Activated CD4-positive, alpha-beta T cell treated with anti-CD3 and anti-CD28 coated beads, Interleukin-2, amount 10 ng/mL, durations not matched to agents 24 days and 14 days (primary cell): ENCODE results near the gene ECHDC3. TPM values are rescaled to one million over a fixed set of nuclear protein-coding genes. Genes with fewer than 3 reads are reported as not detected.
A peak's percentile ranks its signal among the peaks of the same experiment; 100 is the strongest.

Source experiments
- DNase-seq: peaks from one replicate; pipeline ENCODE4 v3.0.0; 2022
- H3K27ac Mint-ChIP-seq: one replicate; pipeline ENCODE4 v1.8.0; 2022; ENCODE audit warnings: mild to moderate bottlenecking, mixed read lengths
- H3K27me3 Mint-ChIP-seq: one replicate; pipeline ENCODE4 v1.8.0; 2022; ENCODE audit warnings: mixed read lengths
- H3K36me3 Mint-ChIP-seq: one replicate; pipeline ENCODE4 v1.8.0; 2022; ENCODE audit warnings: low read depth, mild to moderate bottlenecking, mixed read lengths
- H3K4me1 Mint-ChIP-seq: one replicate; pipeline ENCODE4 v1.8.0; 2021; ENCODE audit warnings: mixed read lengths
- H3K4me3 Mint-ChIP-seq: one replicate; pipeline ENCODE4 v1.8.0; 2022; ENCODE audit warnings: mild to moderate bottlenecking, moderate library complexity, mixed read lengths
- H3K9me3 Mint-ChIP-seq: one replicate; pipeline ENCODE4 v1.8.0; 2021; ENCODE audit warnings: mixed read lengths
- intact Hi-C: fragments of 100-400 bp; cut with micrococcal nuclease; formaldehyde crosslinking; loops from one replicate; pipeline ENCODE4 v1.15.1; 2023
- total RNA-seq: library from RNA; stranded (reverse); gene quantifications from 2 replicates; pipeline ENCODE4 v1.2.3, GENCODE V29; 2022

ECHDC3 gene
- total RNA-seq, 1 donor from 2014 or later, result 0.35 TPM

- Mint-ChIP-seq H3K9me3 (no peaks in the 10 kb centered on the region), H3K36me3 (no peaks in the 10 kb centered on the region), H3K4me1 (peaks cover 4% of the 10 kb centered on the region), H3K27ac (no peak overlapping the region), H3K4me3 (no peak overlapping the region), H3K27me3 (peaks cover 2% of the 10 kb centered on the region)
- DNase-seq, result no peak
- intact Hi-C loops, result no loop called here
Observed at GRCh38 chr10:11761431-11761830, 19.2 kb downstream of the ECHDC3 start.

GRCh38 chr10:11762706-11763500 is 20.7 kb downstream of the ECHDC3 start:
- H3K4me1 Mint-ChIP-seq, result peaks cover 1% of the 10 kb centered on the region
- intact Hi-C loops, result no loop called here
- no peaks in the 10 kb centered on the region for H3K36me3 Mint-ChIP-seq
- no peaks in the 10 kb centered on the region for H3K9me3 Mint-ChIP-seq
- no peak for DNase-seq
- no peak overlapping the region for H3K27ac Mint-ChIP-seq
- H3K27me3 Mint-ChIP-seq, result peaks cover 2% of the 10 kb centered on the region
- no peak overlapping the region for H3K4me3 Mint-ChIP-seq

DNA sequence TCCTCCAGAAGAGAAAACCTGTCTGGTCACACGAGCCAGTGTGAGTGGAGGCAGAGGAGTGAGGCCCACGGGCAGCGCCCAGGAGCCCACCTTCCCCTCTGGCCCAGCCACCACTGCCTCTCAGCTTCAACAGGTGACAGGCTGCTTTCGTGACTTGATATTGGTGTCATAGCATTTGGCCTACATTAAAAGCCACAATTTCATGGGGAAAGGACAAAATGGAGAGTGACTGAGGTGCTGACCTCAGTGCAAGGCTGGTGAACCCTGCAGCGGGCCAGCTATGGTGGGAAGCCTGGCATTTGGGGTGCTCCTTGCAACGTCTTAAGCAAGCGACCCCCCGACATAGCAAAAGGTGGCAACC is 21.3 kb downstream of the ECHDC3 start:
- Mint-ChIP-seq H3K4me3 (no peak overlapping the region), H3K27ac (no peak overlapping the region), H3K4me1 (no peaks in the 10 kb centered on the region), H3K27me3 (peaks cover 2% of the 10 kb centered on the region), H3K9me3 (no peaks in the 10 kb centered on the region), H3K36me3 (no peaks in the 10 kb centered on the region)
- DNase-seq, result no peak
- intact Hi-C loops, result no loop called here

- Mint-ChIP-seq H3K4me1 (no peaks in the 10 kb centered on the region), H3K9me3 (no peaks in the 10 kb centered on the region), H3K4me3 (no peak overlapping the region), H3K27ac (no peak overlapping the region), H3K27me3 (peaks cover 5% of the 10 kb centered on the region), H3K36me3 (no peaks in the 10 kb centered on the region)
- intact Hi-C loops, result no loop called here
- DNase-seq, result no peak
Observed at GRCh38 chr10:11765141-11765540, 23.0 kb downstream of the ECHDC3 start.

GRCh38 chr10:11772575-11773288 is 30.6 kb downstream of the ECHDC3 start:
- H3K27ac Mint-ChIP-seq, result no peak overlapping the region
- H3K36me3 Mint-ChIP-seq, result no peaks in the 10 kb centered on the region
- peaks cover 14% of the 10 kb centered on the region for H3K27me3 Mint-ChIP-seq
- H3K9me3 Mint-ChIP-seq, result no peaks in the 10 kb centered on the region
- intact Hi-C loops, result no loop called here
- H3K4me3 Mint-ChIP-seq, result no peak overlapping the region
- H3K4me1 Mint-ChIP-seq, result no peaks in the 10 kb centered on the region
- DNase-seq, result no peak

- H3K27me3 Mint-ChIP-seq, result peaks cover 16% of the 10 kb centered on the region
- no peaks in the 10 kb centered on the region for H3K4me1 Mint-ChIP-seq
- no peak overlapping the region for H3K27ac Mint-ChIP-seq
- intact Hi-C loops, result no loop called here
- H3K9me3 Mint-ChIP-seq, result no peaks in the 10 kb centered on the region
- no peak for DNase-seq
- no peaks in the 10 kb centered on the region for H3K36me3 Mint-ChIP-seq
- no peak overlapping the region for H3K4me3 Mint-ChIP-seq
Observed at GRCh38 chr10:11773761-11774441, 31.7 kb downstream of the ECHDC3 start.

GRCh38 chr10:11775412-11775811 is 33.2 kb downstream of the ECHDC3 start:
- Mint-ChIP-seq H3K27ac (no peak overlapping the region), H3K27me3 (peaks cover 12% of the 10 kb centered on the region), H3K9me3 (no peaks in the 10 kb centered on the region), H3K4me3 (no peak overlapping the region), H3K4me1 (no peaks in the 10 kb centered on the region), H3K36me3 (no peaks in the 10 kb centered on the region)
- DNase-seq, result no peak
- intact Hi-C loops, result no loop called here

GRCh38 chr10:11776080-11776479 is 33.9 kb downstream of the ECHDC3 start:
- H3K27me3 Mint-ChIP-seq, result peaks cover 10% of the 10 kb centered on the region
- no peaks in the 10 kb centered on the region for H3K36me3 Mint-ChIP-seq
- H3K9me3 Mint-ChIP-seq, result no peaks in the 10 kb centered on the region
- no peaks in the 10 kb centered on the region for H3K4me1 Mint-ChIP-seq
- no peak for DNase-seq
- no peak overlapping the region for H3K27ac Mint-ChIP-seq
- intact Hi-C loops, result no loop called here
- H3K4me3 Mint-ChIP-seq, result no peak overlapping the region

DNA sequence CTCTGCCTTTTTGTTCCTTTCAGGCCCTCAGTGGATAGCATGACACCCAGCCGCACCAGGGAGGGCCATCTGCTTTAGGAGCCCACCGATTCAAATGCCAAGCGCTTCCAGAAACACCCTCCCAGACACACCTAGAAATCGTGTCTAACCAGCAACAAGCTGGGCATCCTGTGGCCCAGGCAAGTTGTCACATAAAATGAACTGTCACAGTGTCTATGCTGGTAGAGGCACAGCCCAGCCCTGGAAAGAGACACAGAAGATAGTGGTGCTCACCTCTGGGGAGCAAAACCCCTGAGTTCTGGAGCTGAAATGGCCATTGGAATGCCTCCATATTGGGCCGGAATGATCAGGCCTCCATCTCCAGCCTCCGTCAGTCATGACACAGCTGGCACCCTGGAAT is 38.9 kb downstream of the ECHDC3 start:
- intact Hi-C loops, result no loop called here

DNA sequence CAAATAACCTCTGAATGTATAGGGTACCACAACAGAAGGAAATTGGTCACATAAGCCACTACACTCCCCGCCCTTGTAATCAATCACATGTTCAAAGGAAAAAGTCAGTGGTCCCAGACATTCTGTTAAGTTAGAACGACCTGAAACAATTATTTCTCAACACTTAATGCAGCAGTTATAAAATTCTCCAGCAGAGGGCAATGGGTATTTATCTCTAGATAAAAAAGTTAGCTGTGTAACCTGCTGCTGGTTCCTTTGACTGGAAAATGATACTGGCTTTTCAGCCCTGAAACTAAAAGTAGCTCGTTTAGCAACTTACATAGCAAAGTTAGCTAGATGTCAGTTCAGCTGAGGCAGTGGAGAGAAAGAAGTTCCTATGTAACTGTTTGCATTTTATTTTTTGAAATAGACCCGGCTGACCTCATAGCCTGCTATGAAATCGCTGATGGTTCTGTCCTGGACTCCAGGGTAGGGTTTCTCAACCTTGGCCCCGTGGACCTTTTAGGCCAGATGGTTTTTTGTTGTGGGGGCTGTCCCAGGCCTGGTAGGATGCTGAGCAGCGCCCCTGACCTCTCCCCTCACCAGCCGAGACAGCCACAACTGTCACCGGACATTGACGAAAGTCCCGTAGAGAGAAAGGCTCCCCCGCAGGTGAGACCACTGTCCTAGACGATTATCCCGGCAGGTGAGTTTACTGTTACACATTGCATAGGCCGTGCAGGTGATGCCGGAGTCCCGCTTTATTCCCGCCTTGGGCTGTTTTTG is 40.8 kb downstream of the ECHDC3 start:
- H3K4me3 Mint-ChIP-seq, result no peak overlapping the region
- DNase-seq, result peak; percentile 79
- H3K36me3 Mint-ChIP-seq, result no peaks in the 10 kb centered on the region
- intact Hi-C loops, result loop anchor here (1.0 kb wide), 1 partner anchor 203 kb away; no protein-coding TSS in a partner anchor
- no peaks in the 10 kb centered on the region for H3K9me3 Mint-ChIP-seq
- no peak overlapping the region for H3K27ac Mint-ChIP-seq
- peaks cover 6% of the 10 kb centered on the region for H3K27me3 Mint-ChIP-seq
- H3K4me1 Mint-ChIP-seq, result peaks cover 5% of the 10 kb centered on the region

More for the DNA sequence above, 38.9 kb downstream of the ECHDC3 start:
- Mint-ChIP-seq H3K9me3 (no peaks in the 10 kb centered on the region), H3K4me3 (no peak overlapping the region), H3K27ac (no peak overlapping the region), H3K36me3 (no peaks in the 10 kb centered on the region), H3K27me3 (peaks cover 6% of the 10 kb centered on the region), H3K4me1 (peaks cover 5% of the 10 kb centered on the region)
- DNase-seq, result no peak

DNA sequence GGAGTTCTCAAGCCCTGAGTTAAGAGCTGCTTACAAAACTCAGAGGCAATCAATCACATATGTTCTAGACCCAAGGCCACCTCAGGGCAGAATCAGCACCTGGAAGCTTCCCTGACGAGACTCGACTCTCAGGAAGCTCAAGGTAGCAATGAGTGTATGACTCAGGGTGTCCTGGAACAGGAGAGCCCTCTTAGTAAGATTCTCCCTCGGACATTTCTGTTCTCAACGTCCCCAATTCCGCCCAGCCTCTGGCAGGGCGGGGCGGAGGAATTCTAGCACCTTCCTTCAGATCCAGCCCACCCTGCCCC is 41.3 kb downstream of the ECHDC3 start:
- no peaks in the 10 kb centered on the region for H3K9me3 Mint-ChIP-seq
- no peak for DNase-seq
- H3K27me3 Mint-ChIP-seq, result peaks cover 6% of the 10 kb centered on the region
- H3K27ac Mint-ChIP-seq, result no peak overlapping the region
- no peak overlapping the region for H3K4me3 Mint-ChIP-seq
- H3K4me1 Mint-ChIP-seq, result peaks cover 5% of the 10 kb centered on the region
- H3K36me3 Mint-ChIP-seq, result no peaks in the 10 kb centered on the region
- intact Hi-C loops, result loop anchor here (1.0 kb wide), 1 partner anchor 203 kb away; no protein-coding TSS in a partner anchor

- no peaks in the 10 kb centered on the region for H3K9me3 Mint-ChIP-seq
Observed at GRCh38 chr10:11787374-11787773, 45.2 kb downstream of the ECHDC3 start.

GRCh38 chr10:11787846-11788245 is 45.7 kb downstream of the ECHDC3 start:
- peaks cover 7% of the 10 kb centered on the region for H3K27me3 Mint-ChIP-seq
- H3K4me1 Mint-ChIP-seq, result peaks cover 3% of the 10 kb centered on the region
- H3K27ac Mint-ChIP-seq, result no peak overlapping the region
- no peaks in the 10 kb centered on the region for H3K9me3 Mint-ChIP-seq
- H3K4me3 Mint-ChIP-seq, result no peak overlapping the region
- intact Hi-C loops, result no loop called here
- no peaks in the 10 kb centered on the region for H3K36me3 Mint-ChIP-seq
- no peak for DNase-seq

More at GRCh38 chr10:11787374-11787773, 45.2 kb downstream of the ECHDC3 start:
- DNase-seq, result no peak
- Mint-ChIP-seq H3K27me3 (peaks cover 9% of the 10 kb centered on the region), H3K27ac (no peak overlapping the region), H3K4me3 (no peak overlapping the region), H3K4me1 (peaks cover 5% of the 10 kb centered on the region), H3K36me3 (no peaks in the 10 kb centered on the region)
- intact Hi-C loops, result no loop called here
